HG03045 (cell line): ENCODE results near the gene RPAP3.

Source experiments
- ATAC-seq: cut with Tn5 transposase; IDR thresholded peaks from one replicate; pipeline ENCODE4 v1.9.1; 2021; ENCODE audit warnings: mild to moderate bottlenecking, moderate library complexity; ENCODE audit not compliant: unreplicated experiment

The RPAP3 gene, protein sequence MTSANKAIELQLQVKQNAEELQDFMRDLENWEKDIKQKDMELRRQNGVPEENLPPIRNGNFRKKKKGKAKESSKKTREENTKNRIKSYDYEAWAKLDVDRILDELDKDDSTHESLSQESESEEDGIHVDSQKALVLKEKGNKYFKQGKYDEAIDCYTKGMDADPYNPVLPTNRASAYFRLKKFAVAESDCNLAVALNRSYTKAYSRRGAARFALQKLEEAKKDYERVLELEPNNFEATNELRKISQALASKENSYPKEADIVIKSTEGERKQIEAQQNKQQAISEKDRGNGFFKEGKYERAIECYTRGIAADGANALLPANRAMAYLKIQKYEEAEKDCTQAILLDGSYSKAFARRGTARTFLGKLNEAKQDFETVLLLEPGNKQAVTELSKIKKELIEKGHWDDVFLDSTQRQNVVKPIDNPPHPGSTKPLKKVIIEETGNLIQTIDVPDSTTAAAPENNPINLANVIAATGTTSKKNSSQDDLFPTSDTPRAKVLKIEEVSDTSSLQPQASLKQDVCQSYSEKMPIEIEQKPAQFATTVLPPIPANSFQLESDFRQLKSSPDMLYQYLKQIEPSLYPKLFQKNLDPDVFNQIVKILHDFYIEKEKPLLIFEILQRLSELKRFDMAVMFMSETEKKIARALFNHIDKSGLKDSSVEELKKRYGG

DNA sequence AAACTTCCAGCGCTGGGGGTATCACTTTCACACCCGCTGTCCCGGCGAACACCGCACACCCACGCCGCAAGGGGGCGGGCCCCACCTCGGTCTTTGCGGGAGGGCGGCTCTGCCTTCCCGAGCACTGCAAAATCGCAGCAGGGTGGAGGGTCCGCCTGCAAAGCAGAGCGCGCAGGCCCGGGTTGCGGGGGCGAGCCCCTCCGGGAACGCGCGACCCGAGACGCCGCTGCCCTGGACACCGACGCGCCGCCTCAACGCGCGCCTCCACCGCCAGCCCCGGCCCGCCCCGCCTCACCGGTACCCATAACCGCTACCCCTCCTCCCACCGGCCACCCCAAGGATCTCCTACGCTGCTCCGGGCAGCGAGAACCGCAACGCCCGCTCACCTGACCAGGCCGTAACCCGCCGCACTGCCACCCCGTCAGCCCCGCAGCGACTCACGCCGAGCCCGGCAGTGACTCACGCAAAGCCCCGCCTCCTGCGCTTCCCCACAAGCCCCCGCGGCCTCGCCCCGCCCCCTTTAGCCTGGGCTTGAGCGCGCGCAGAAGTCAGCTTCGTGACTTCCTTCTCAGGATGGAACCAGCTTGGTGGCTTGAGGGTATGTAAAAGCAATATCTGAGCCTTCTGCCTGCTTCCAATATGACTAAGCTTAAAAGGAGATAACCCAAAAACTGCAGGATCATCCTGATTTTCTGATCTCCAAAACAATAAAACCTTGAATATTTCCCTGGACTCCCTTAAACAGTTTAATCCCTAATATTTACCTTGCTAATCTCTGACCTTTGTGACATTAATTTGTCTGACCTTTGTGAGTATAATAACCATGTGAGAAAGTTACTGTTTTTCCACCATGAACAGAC is at the start of gene RPAP3:
RPAP3 (minus strand) TSS at position 465 of the 860 bp plus-strand sequence. CDS start 3,190 bp downstream, outside the sequence.
- ATAC-seq = peak; percentile 82

DNA sequence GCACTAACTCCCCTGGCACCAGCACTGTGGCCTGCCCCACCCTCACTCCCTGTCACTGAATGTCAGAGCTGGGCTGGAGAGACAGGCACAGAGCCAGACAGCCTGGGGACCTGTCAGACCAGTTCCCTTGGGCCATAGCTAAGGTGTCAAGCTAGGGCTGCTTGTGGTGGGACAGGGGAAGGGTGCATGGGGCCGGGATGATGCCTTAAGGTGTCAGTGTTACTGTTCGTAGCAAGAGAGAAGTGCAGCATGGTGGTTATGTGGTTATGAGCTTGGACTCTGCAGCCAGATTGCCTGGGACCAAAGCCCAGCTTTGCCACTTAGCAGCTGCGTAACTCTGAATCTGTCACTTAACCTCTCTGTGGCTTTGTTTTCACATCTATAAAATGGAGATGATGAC is 49.1 kb upstream of the RPAP3 start:
- ATAC-seq = no peak

DNA sequence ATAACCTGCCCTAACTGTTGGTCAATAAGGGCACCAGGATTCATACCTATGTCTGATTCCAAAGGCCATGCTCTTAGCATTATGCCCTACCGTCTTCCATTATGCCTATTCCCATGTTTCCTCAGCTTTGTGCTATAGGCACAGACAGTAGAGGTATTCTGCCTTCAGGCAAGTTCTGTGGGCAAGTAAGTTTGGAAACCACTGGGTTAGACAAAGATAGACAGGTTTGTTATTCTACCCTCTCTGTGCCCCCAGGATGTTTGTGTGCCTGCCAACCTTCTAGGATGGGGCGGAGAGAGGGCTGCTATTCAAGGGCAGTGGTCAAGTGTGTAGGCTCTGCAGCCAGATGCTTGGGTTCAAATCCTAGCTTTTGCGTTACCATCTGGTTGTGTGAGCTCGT is 48.3 kb upstream of the RPAP3 start:
- no peak for ATAC-seq

DNA sequence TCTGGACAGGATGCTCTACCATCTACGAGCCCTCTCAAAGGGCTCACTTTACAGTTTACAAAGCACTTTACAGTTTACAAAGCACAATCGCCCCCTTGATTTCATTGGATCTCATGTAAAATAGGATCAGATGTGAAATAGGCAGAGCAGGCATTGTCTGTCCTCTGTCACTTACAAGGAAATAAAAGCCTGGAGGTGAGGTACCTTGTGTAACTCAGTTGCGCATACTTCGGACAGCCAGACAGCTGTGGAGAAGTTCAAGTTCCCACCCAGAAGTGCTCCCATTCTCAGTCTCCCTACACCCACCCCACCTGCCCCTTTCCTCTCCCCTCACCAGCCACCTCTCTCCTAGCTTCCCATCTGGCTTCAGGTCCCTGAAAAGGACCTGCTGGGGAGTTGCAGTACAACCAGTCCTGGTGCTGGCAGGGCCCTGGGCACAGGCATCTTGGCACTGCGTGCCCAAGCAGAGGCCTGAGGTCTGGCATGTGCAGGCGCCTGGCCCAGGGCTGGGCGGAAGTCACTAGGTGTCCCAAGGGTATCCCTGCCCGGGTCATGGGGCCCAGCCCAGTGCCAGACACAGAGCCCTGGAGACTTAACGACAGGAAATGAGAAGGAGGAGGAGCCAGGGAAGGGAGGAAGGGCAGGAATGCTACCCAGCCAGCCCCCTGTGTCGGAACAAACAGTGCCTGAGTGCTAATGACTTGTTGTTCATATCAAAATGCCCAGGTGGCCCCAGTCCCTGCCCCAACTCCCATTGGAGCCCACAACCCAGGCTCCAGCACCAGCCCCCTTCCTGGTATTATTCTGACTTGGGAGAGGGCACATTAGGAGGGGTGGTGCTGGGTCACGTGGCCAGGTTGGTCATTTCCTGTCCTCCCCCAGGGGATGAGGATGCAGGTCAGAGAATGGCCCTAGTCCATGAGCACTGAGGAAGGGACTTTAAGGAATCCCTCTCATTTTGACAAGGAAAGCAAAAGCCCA is 47.5 kb upstream of the RPAP3 start:
- no peak for ATAC-seq

DNA sequence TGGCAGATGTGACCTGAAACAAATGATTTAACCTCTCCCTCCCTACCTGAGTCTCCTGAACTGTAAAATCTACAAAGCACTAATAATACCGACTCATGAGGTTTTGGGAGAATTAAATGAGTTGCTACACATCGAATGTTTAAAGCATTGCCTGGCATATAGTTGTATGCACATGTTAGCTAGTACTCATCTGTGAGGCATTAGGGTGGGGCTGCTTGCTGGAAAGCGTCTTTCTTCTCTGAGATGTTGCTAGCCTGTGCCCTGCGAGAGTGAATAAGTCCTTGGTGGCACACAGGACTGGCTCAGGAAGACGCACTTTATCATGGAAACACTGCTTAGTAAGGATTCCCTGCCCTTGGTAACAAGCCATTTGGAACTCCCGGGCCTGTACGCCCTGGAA is 46.7 kb upstream of the RPAP3 start:
- ATAC-seq = no peak

DNA sequence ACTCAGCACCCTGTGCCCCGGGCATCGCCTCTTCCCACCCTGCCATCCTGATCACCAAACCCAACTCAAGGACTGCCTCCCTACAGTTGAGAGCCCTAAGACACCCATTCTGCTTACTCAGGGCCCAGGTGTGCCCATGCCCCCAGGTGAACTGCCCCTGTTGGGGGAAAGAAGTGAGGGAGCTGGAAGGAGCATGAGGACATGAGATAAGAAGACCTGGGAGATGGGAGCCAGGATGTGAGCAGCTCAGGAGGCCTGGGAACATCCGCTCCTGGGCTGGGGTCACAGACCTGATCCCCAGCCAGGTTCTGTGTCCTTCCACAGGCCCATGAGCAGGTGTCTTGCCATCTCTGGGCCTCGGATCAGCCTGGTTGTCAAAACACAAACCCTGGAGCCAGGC is 46.3 kb upstream of the RPAP3 start:
- no peak for ATAC-seq

DNA sequence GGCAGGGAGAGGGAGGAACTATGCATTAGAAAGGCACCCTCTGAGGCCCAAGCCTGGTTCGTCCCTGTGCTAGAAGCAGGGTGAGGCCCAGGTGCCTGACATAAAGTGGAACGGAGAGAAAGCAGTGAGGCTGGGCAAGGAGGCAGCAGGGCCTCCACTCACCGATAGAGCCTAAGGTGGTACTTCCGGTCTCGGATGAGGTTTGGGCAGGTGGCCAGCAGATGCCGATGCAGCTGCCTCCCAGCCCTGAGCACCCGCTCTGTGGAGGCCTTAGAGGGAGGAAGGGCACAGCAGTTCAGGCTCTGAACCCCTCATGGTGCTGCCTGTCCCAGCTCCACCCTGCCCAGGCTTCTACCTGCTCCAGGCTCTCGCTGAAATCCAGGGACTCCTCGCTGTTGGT is 45.7 kb upstream of the RPAP3 start:
- ATAC-seq = no peak

DNA sequence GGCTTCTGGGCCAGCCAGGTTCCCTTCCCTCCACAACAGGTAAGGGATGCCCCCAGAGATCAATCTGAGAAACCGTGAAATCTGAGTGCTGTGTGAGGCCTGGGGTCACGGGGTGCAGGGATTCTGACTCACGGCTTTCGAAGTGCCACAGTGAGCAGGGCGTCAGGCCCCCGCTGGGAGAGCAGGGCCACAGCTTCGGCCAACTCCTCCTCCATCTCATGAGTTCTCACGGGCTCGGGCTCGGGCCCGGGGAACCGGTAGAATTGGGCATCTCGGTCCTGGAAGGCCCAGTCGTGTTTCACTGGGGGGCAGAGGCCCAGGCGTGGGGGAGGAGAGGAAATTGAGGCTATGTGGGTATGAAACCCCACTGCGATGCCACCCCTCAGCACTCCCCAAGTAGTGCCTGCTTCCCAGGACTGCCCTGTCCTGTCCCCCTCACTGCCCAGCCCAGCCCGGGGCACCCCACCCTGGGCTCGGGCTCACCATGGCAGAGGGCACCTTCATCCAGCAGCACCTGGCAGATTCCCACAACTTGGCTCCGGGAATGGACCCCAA is 45.2 kb upstream of the RPAP3 start:
- no peak for ATAC-seq

DNA sequence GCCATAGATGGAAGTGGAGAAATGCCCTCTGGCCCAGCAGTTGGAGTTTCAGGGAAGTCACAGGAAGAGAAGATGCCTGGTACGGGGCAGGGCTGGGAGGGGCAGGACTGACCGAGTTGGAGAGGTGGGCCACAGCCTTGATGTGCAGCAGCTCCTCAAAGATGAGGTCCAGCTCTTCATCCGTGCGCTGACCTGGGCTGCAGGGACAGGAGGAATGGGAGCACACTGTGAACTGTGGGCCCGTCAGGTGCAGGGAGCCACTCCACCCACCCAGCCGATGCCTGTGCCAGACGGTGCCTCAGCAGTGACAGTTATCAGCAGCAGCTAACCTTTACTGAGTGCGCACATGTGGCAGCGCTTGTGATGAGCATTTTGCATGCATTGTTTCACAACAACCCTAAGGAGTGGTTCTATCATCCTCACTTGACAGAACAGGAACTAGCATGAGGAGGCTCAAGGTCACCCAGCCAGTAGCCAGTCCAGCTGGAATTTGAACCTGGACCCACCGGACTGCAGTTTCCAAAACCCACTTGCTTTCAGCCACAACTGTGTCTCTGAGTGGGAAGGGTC is 44.5 kb upstream of the RPAP3 start:
- ATAC-seq = no peak

DNA sequence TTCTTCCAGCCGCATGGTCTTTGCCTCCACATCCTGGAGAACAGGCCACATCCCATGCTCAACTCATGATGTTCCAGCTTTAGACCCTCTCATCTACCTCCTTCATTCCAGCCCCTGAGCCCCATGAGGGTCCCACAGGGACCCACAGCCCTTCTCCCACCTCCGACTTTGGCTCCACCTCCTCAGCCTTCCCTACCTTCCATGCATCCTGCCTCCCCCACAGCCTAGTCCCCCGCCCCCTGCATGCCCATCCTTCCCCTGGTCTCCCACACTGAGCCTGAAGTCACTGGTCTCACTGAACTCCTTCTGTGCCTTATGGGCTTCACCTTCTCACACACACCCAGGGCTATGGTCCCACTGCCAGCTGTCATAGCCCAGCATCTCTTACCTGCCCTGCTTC is 43.1 kb upstream of the RPAP3 start:
- ATAC-seq = no peak

DNA sequence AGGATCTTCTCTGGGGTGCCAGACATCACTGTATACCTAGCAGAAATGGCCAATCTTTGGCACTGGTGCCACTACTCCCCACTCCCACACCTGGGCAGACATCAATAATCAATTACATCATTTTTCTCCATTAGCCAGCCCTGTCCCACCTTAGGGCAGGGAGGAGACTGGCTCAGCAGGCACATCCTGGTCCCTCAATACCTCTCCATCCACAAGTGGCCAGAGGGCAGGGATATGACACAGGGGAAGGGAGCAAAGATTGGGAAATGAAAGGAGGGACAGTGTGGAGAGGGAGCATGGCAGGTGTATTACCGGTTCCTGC is 42.6 kb upstream of the RPAP3 start:
- no peak for ATAC-seq

DNA sequence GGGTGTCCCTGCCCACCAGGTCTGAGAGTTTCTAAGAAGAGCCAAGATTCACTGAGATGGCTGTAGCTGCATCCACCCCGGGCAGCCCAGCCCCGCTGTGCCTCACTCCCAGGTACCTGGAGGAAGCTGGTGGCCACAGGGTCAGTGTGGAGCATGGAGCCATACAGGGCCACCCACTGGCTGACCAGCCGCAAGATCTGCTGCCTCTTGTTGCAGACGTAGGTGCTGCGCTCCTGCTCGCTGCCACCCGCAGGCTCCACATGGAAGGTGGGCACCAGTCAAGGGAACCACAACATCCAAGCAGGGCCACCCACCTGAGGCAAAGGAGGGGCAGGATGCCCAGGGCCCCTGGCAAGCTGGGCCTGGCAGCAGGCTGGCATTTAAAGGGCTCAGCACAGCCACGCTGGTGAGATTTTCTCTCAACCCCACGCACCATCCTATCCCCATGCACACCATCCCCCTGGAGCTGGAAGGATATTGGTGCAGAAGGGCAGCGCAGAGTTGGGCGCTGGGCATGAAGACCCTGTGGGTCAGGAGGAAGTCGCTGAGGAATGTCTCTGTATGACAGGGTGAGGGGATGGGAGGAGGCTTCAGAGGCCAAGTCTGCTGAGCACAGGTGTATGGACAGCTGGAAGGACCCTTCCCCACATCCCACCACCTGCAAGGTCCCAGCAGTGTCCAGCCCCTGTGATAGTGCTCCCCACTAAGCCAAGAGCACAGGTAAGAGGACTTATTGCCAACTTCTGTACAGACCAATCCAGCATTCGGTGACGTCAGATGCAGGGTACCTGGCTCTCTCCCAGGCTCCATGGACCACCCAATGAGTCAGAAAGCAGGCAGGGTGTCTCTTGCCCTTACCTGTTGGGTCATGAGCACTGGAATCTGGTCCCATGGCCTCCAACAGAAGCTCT is 42.0 kb upstream of the RPAP3 start:
- ATAC-seq = no peak

DNA sequence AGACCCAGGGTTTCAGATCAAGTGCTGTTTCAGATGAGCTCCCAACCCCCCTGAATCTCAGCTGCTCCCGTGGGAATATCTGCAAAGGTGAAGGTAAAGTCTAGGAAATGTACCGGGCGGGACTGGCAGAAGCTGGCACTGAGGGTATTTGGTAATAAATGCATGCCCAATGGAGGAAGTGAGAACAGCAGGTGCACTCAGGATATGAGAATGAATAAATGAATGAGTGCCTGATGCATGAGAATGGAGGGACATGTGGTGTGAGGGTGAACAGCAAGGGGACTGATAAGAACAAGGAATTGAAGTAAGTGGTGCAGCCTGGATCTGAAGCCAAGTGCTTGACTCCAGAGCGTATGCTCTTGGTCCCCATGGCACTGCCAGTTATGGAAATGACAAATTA is 41.3 kb upstream of the RPAP3 start:
- ATAC-seq = no peak

DNA sequence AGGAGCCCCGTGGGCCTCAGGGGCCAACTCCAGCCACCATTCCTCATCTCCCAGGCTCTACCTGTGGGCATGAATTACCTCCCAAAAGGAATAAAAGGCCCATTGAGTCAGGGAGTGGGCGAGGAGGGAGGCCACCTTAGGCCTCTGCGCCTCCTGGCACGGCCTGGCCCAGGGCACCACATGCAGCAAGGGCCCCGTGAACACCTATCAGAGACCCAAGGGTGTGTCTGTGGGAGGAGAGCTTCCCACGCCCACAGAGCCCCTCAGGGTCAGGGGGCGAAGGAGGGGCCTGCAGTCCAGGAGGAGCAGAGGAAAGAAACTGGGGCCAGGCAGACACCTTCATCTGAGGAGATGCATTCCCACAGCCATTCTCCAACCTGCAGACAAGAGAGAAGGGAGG is 40.7 kb upstream of the RPAP3 start:
- no peak for ATAC-seq

DNA sequence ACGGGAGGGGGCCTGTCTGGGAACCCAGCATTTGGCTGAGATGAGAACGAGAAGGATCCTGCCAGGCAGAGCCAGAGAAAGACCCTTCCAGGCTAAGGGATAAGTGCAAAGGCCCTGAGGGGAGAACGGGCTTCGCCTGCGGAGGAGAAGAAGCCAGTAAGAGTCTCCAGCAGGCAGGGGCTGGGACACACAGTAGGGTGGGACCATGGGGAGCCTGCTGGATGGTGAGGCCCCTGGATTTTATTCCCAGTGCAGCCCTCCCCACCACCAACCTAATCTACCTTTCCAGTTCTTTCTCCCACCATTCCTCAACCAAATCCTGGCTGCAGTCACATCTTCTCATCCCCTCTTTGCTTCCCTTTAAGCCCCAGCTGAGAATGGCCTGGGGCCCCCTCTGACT is 40.2 kb upstream of the RPAP3 start:
- ATAC-seq = no peak

DNA sequence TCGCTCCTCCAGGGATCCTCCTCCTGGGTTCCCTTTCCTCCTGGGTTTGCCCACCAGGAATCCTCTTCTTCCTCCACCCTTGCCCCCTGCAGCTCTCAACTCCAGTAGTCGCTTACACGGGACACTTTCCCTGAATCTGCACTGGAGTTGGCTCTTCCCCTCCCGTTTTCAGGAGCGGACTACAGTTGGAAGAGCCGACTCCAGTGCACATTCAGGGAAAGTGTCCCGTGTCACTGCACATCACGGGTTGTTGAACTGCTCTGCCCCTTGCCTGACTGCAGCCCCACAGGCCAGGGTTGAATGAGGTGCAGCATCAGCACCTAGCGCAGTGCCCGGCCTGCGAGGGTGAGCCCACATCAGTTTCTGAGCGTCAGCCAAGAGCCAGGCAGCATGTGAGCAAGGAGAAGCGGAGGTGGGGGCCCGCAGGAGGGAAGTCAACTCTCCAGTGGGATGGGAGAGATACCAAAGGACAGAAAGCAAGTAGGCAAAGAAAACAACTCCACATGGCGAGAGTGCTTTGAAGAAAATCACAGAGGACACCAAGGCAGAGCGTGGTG is 39.7 kb upstream of the RPAP3 start:
- no peak for ATAC-seq

DNA sequence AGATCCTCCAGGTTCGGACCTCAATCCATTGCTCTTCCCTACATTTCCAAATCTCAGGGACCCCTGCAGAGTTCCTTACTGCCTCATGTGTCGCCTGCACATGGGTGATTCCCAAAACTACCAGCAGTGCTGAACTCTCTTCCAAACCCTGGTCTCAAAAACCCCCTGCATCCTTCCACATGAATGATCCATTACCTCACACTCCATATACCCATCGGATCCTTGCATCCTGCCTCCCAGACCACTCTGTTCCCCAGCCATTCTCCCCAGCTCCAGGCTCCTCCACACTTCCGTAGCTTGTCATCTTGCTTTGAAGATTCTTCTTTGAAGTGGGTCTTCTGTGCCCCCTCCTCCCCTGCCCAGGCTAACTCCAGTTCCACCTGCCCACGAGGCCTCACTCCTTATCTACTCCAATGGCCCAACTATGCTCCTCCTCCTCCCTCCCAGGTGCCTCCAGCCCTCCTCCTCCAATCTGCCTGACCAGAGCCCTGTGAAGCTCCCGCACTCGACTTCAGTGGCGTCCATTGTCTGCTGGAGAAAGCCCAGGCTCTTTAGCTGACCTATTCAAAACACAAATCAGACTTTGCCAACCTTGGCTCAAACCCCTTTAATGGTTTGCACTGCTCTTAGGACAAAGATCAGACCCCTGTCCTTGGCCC is 39.1 kb upstream of the RPAP3 start:
- ATAC-seq = no peak

DNA sequence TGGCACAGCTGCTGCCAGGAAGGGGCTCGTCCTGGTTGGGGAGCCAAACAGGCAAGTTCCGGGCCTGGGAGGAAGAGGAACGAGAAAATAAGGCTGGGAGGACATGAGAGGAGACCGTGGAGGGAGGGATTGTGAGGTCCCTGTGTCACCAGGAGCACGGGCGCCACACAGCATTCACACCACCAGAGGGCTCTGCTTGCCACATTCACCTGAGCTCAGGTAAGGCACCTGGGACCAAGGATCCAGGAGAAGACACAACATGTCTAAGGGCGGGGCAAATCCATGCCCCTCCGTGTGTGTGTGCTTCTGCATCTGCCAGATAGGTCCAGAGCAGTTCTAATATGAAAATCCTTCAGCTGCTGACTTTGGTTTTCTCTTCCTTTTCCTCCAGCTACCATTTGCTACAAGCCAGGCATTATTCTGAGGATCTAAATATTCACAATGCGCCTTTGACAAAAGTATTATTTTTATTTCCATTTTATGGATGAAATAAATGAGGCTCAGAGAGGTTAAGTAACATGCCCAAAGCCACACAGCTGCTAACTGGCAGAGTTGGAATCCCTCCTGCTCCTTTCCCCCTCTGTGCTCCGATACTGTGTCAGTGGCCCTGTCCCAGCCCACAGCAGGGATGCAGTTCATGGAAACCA is 38.3 kb upstream of the RPAP3 start:
- ATAC-seq = no peak
